IMR-90 (cell line): ENCODE data around the gene KCNK6. TPM values are rescaled to one million over a fixed set of nuclear protein-coding genes. Genes with fewer than 3 reads are reported as not detected.

Experiments
- ATAC-seq: fragments of 200-7000 bp; cut with Tn5 transposase; 2 replicates; pipeline ENCODE4 v1.9.1; 2020; ENCODE audit warnings: low read depth, mild to moderate bottlenecking, moderate library complexity
- BruUV-seq: library from RNA; stranded (reverse); fragments of 400-500 nt; replicated peaks from 2 replicates; lab custom pipeline; 2021; lab: Mats Ljungman, UMichigan
- CTCF ChIA-PET: fragments of 300-600 bp; formaldehyde crosslinking; extraction: SDS; loops from one replicate; lab custom pipeline; 2021; ENCODE audit warnings: antibody characterized with exemption; lab: Yijun Ruan, JAX
- POLR2A ChIA-PET: fragments of 300-600 bp; sonication (Branson Sonifier 250); formaldehyde crosslinking; loops from one replicate; lab custom pipeline; 2022; ENCODE audit warnings: antibody characterized with exemption; ENCODE audit not compliant: unreplicated experiment; lab: Charles Lee
- DNase-seq: peaks from one replicate; pipeline ENCODE4 v3.0.0; 2013
- H2AFZ ChIP-seq: replicated peaks from 2 replicates; pipeline ENCODE3; 2013; ENCODE audit warnings: low read length, mild to moderate bottlenecking; ENCODE audit not compliant: poor library complexity
- H2AK5ac ChIP-seq: 2 replicates; pipeline ENCODE4 v1.6.1; 2013; ENCODE audit warnings: low read depth, low read length, inconsistent platforms
- H2AK9ac ChIP-seq: replicated peaks from 2 replicates; pipeline ENCODE3; 2013; ENCODE audit warnings: mild to moderate bottlenecking, low read depth, low read length, moderate library complexity; ENCODE audit not compliant: poor library complexity
- H2BK120ac ChIP-seq: 2 replicates; pipeline ENCODE4 v1.6.1; 2013; ENCODE audit warnings: low read depth, low read length, inconsistent platforms
- H2BK15ac ChIP-seq: 3 replicates; pipeline ENCODE4 v1.6.1; 2013; ENCODE audit warnings: low read depth, low read length, inconsistent platforms
- H2BK20ac ChIP-seq: 2 replicates; pipeline ENCODE4 v1.6.1; 2013; ENCODE audit warnings: low read depth, mild to moderate bottlenecking, inconsistent platforms, low read length, moderate library complexity
- H2BK5ac ChIP-seq: 2 replicates; pipeline ENCODE4 v1.6.1; 2013; ENCODE audit warnings: mild to moderate bottlenecking, low read depth, low read length, inconsistent platforms; ENCODE audit not compliant: poor library complexity, severe bottlenecking
- H3K14ac ChIP-seq: replicated peaks from 2 replicates; pipeline ENCODE4 v1.6.1; 2013; ENCODE audit warnings: low read depth, low read length, inconsistent platforms
- H3K18ac ChIP-seq: 2 replicates; pipeline ENCODE4 v1.6.1; 2013; ENCODE audit warnings: low read depth, low read length, control low read depth
- H3K23ac ChIP-seq: 2 replicates; pipeline ENCODE4 v1.6.1; 2013; ENCODE audit warnings: low read depth, low read length, inconsistent platforms
- H3K27ac ChIP-seq: 2 replicates; pipeline ENCODE4 v1.5.1; 2013; ENCODE audit warnings: mild to moderate bottlenecking, control low read depth, low read length; ENCODE audit not compliant: insufficient read depth
- H3K27me3 ChIP-seq: 2 replicates; pipeline ENCODE4 v1.6.1; 2013; ENCODE audit warnings: low read length; ENCODE audit not compliant: control insufficient read depth, insufficient read depth
- H3K36me3 ChIP-seq: 2 replicates; pipeline ENCODE4 v1.6.1; 2013; ENCODE audit warnings: low read length, mixed read lengths; ENCODE audit not compliant: control insufficient read depth, insufficient read depth
- H3K4ac ChIP-seq: 2 replicates; pipeline ENCODE4 v1.6.1; 2013; ENCODE audit warnings: low read depth, low read length, inconsistent platforms
- H3K4me1 ChIP-seq: 2 replicates; pipeline ENCODE4 v1.6.1; 2013; ENCODE audit warnings: low read length, mixed read lengths; ENCODE audit not compliant: control insufficient read depth, insufficient read depth
- H3K4me2 ChIP-seq: 2 replicates; pipeline ENCODE4 v1.6.1; 2013; ENCODE audit warnings: low read depth, mild to moderate bottlenecking, control low read depth, low read length, moderate library complexity
- H3K4me3 ChIP-seq: 2 replicates; pipeline ENCODE4 v1.5.1; 2013; ENCODE audit warnings: low read depth, mild to moderate bottlenecking, control low read depth, low read length, moderate library complexity; ENCODE audit not compliant: insufficient read depth
- H3K56ac ChIP-seq: 2 replicates; pipeline ENCODE4 v1.6.1; 2013; ENCODE audit warnings: low read length, inconsistent platforms; ENCODE audit not compliant: insufficient read depth; ENCODE audit errors: extremely low read depth
- H3K79me1 ChIP-seq, 2 experiments: 2 replicates each; pipeline ENCODE4 v1.6.1; 2013; ENCODE audit warnings: low read length in 2 of 2, inconsistent platforms in 1 of 2, low read depth in 1 of 2
- H3K9ac ChIP-seq: 2 replicates; pipeline ENCODE4 v1.6.1; 2013; ENCODE audit warnings: low read depth, low read length, control low read depth
- H3K9me1 ChIP-seq: 2 replicates; pipeline ENCODE4 v1.6.1; 2013; ENCODE audit warnings: low read length, inconsistent platforms; ENCODE audit not compliant: insufficient read depth
- H3K9me3 ChIP-seq: 2 replicates; pipeline ENCODE4 v1.6.1; 2013; ENCODE audit warnings: low read length; ENCODE audit not compliant: control insufficient read depth, insufficient read depth
- H4K20me1 ChIP-seq: 2 replicates; pipeline ENCODE4 v1.6.1; 2013; ENCODE audit warnings: low read length, inconsistent platforms; ENCODE audit not compliant: insufficient read depth
- H4K5ac ChIP-seq: 2 replicates; pipeline ENCODE4 v1.6.1; 2013; ENCODE audit warnings: mild to moderate bottlenecking, low read depth, low read length, control low read depth
- H4K8ac ChIP-seq, 2 experiments: 2 replicates each; pipeline ENCODE4 v1.6.1; 2013; ENCODE audit warnings: low read depth in 2 of 2, low read length in 2 of 2, control low read depth in 1 of 2, inconsistent platforms in 1 of 2
- H4K91ac ChIP-seq: 2 replicates; pipeline ENCODE4 v1.6.1; 2013; ENCODE audit warnings: low read depth, low read length, inconsistent platforms; ENCODE audit not compliant: insufficient read depth
- ELK1 ChIP-seq: fragments of 150-350 bp; IDR thresholded peaks from 2 replicates; pipeline ENCODE4 v1.6.1; 2016; ENCODE audit warnings: low read depth, mild to moderate bottlenecking, low read length, moderate library complexity, borderline replicate concordance
- FOS ChIP-seq: fragments of 150-350 bp; IDR thresholded peaks from 2 replicates; pipeline ENCODE4 v1.6.1; 2016; ENCODE audit warnings: low read depth, low read length
- RFX5 ChIP-seq: IDR thresholded peaks from 2 replicates; pipeline ENCODE4 v1.8.0; 2012; ENCODE audit warnings: low read depth, mild to moderate bottlenecking, low read length, moderate library complexity
- WGBS, 2 experiments: methylation state at CpG; one replicate each; pipeline versions ENCODE4 v1.1.5 to v1.1.7; 2013; ENCODE audit warnings: missing lambda C conversion rate in 2 of 2; ENCODE audit not compliant: insufficient read length in 1 of 2; ENCODE audit errors: extremely low coverage in 2 of 2; 5-methylcytosine and 5-hydroxymethylcytosine counted together
- dilution Hi-C: fragments of 300-500 bp; cut with HindIII; formaldehyde crosslinking; loops from one replicate; pipeline ENCODE4 v1.14.3; 2018; ENCODE audit warnings: low sequenced_read_pairs; ENCODE audit not compliant: unreplicated experiment
- in situ Hi-C: fragments of 300-500 bp; cut with MboI; formaldehyde crosslinking; loops from 3 replicates; pipeline ENCODE4 v1.14.3; 2019; ENCODE audit warnings: low sequenced_read_pairs, inconsistent platforms, mixed read lengths
- intact Hi-C: fragments of 100-400 bp; cut with micrococcal nuclease; formaldehyde crosslinking; loops from 2 replicates; pipeline ENCODE4 v1.10.0; 2022
- polyA plus RNA-seq, 3 experiments: library from polyadenylated mRNA; depleted of rRNA; stranded (reverse); fragments of >200 nt; gene quantifications; 2 replicates each; pipeline ENCODE4 v1.2.3, GENCODE V29; 2012; ENCODE audit warnings: low replicate concordance in 1 of 3
- total RNA-seq: library from RNA; depleted of rRNA; stranded (reverse); fragments of >200 nt; gene quantifications from 2 replicates; pipeline ENCODE4 v1.2.3, GENCODE V29; 2012

Gene KCNK6
- total and polyA plus RNA-seq, 2 of the 4 experiments (the other 2 are of a cell fraction) = 2.7 to 4.5 TPM

- Histone ChIP-seq H2AK9ac (no peak overlapping the region), H3K9ac (no peak overlapping the region), H3K4ac (no peak overlapping the region), H2AK5ac (no peak overlapping the region), H3K4me1 (peaks cover under 1% of the 10 kb centered on the region; the same call in 1 of the 2 replicates), H3K9me1 (no peaks in the 10 kb centered on the region), H3K4me2 (no peak overlapping the region), H2BK120ac (no peak overlapping the region), H3K27me3 (no peaks in the 10 kb centered on the region), H2BK20ac (no peak overlapping the region), H2BK15ac (no peak overlapping the region), H4K8ac (no peak overlapping the region), H3K18ac (no peak overlapping the region), H2AFZ (no peak overlapping the region), H3K4me3 (no peak overlapping the region), H4K20me1 (no peaks in the 10 kb centered on the region), H3K14ac (no peak overlapping the region), H4K5ac (no peak overlapping the region), H3K36me3 (peaks cover 19% of the 10 kb centered on the region), H3K9me3 (no peaks in the 10 kb centered on the region), H3K23ac (no peak overlapping the region), H3K79me1 (no peaks in the 10 kb centered on the region), H3K56ac (no peak overlapping the region), H2BK5ac (no peak overlapping the region), H4K91ac (no peak overlapping the region), H3K27ac (no peak overlapping the region)
- TF ChIP-seq ELK1 (no peak), FOS (no peak), RFX5 (no peak)
- BruUV-seq = no TSS peak
- no peak for DNase-seq
- POLR2A ChIA-PET = interaction anchor here (0.7 kb wide), 1 partner anchor 76 kb away, joined by 3 read pairs; no protein-coding TSS in a partner anchor
- WGBS, 2 experiments = 89% methylated on average over 11 of the region's 22 CpGs; no CpG with 5 or more reads in 1 of the 2 experiments
- intact Hi-C loops = no loop called here
- CTCF ChIA-PET = no interaction called here
- in situ Hi-C loops = no loop called here
- no peak for ATAC-seq
- dilution Hi-C loops = no loop called here
Measured at GRCh38 chr19:38326591-38326990, 6.9 kb downstream of the KCNK6 start.
